ENCODE measurements around the gene KLK3.

GRCh38 chr19:50814883-50815282 is 39.8 kb upstream of the KLK3 start:
- TF ChIP-seq, protein P1, sequence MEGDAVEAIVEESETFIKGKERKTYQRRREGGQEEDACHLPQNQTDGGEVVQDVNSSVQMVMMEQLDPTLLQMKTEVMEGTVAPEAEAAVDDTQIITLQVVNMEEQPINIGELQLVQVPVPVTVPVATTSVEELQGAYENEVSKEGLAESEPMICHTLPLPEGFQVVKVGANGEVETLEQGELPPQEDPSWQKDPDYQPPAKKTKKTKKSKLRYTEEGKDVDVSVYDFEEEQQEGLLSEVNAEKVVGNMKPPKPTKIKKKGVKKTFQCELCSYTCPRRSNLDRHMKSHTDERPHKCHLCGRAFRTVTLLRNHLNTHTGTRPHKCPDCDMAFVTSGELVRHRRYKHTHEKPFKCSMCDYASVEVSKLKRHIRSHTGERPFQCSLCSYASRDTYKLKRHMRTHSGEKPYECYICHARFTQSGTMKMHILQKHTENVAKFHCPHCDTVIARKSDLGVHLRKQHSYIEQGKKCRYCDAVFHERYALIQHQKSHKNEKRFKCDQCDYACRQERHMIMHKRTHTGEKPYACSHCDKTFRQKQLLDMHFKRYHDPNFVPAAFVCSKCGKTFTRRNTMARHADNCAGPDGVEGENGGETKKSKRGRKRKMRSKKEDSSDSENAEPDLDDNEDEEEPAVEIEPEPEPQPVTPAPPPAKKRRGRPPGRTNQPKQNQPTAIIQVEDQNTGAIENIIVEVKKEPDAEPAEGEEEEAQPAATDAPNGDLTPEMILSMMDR (IDR thresholded peaks at IDR 0.05) = no peak
- TF ChIP-seq POLR2AphosphoS5 (IDR thresholded peaks at IDR 0.05) = no peak
- no peak for TF ChIP-seq POLR2A (IDR thresholded peaks at IDR 0.05)
- TF ChIP-seq EP300 (IDR thresholded peaks at IDR 0.05) = no peak

Measured in sigmoid colon (tissue), 4 donors.